ENCODE measurements around the gene RHBDF2. TPM values are rescaled to one million over a fixed set of nuclear protein-coding genes. Genes with fewer than 3 reads are reported as not detected.
"Not testable (repeated sequence)": the region's sequence is repeated elsewhere in the genome, so short reads cannot be mapped to it uniquely, and the experiment has no call there.

RHBDF2 gene
- total RNA-seq, 1 experiment from 2014 or later: 33.0 TPM

- TF ChIP-seq GABPB1 (CRISPR knock-in tag; IDR thresholded peaks at IDR 0.05): peak; percentile 29; the same call in 1 of the 2 replicates
Measured at GRCh38 chr17:76527430-76528111, 26.3 kb upstream of the RHBDF2 start (continued).

- H3K36me3 Mint-ChIP-seq; POLR2A ChIA-PET; H3K4me3 Mint-ChIP-seq; H3K9me3 Mint-ChIP-seq; DNase-seq (ENCODE audit: low spot score); H3K27ac Mint-ChIP-seq; ATAC-seq: not testable (repeated sequence)
- H3K4me1 Mint-ChIP-seq: peaks cover 27% of the 10 kb centered on the region
- CTCF ChIA-PET: interaction anchor here (0.8 to 2.9 kb wide), 14 partner anchors 10 to 164 kb away, joined by 3 to 23 read pairs (median 8); partner anchors contain the start of genes CYGB and PRCD
- H3K27me3 Mint-ChIP-seq (ENCODE audit: low read depth): peaks cover 19% of the 10 kb centered on the region
Measured at GRCh38 chr17:76527016-76527415, 25.8 kb upstream of the RHBDF2 start.

- H3K27ac Mint-ChIP-seq; ATAC-seq; H3K36me3 Mint-ChIP-seq; DNase-seq (ENCODE audit: low spot score); H3K4me3 Mint-ChIP-seq; H3K9me3 Mint-ChIP-seq: not testable (repeated sequence)
- H3K27me3 Mint-ChIP-seq (ENCODE audit: low read depth): peaks cover 20% of the 10 kb centered on the region
- peaks cover 27% of the 10 kb centered on the region for H3K4me1 Mint-ChIP-seq
- CTCF ChIA-PET: interaction anchor here (0.7 to 4.6 kb wide), 8 partner anchors 12 to 156 kb away, joined by 3 to 123 read pairs (median 8); partner anchors contain the start of genes CYGB and PRCD
- POLR2A ChIA-PET: interaction anchor here (0.7 kb wide), 1 partner anchor 116 kb away, joined by 4 read pairs; no protein-coding TSS in a partner anchor
Measured at GRCh38 chr17:76525513-76525833, 24.2 kb upstream of the RHBDF2 start.

GRCh38 chr17:76524598-76525512 is 23.6 kb upstream of the RHBDF2 start:
- ChIA-PET CTCF (interaction anchor here (0.5 to 4.6 kb wide), 10 partner anchors 12 to 157 kb away, joined by 3 to 123 read pairs (median 4); partner anchors contain the start of genes CYGB and PRCD), POLR2A (no interaction called here)
- Mint-ChIP-seq H3K36me3 (no peaks in the 10 kb centered on the region), H3K27ac (0 out of 2 replicates have a peak overlapping the region, but pooled peaks have one; percentile 46), H3K27me3 (ENCODE audit: low read depth) (peaks cover 23% of the 10 kb centered on the region), H3K4me1 (peaks cover 21% of the 10 kb centered on the region), H3K4me3 (no peak overlapping the region), H3K9me3 (no peaks in the 10 kb centered on the region)
- DNase-seq (ENCODE audit: low spot score): no peak
- TF ChIP-seq GABPB1 (CRISPR knock-in tag; IDR thresholded peaks at IDR 0.05) (peak; percentile 36), ATF3 (CRISPR knock-in tag; conservative IDR thresholded peaks at IDR 0.05) (no peak)
- ATAC-seq: no peak

GRCh38 chr17:76523084-76524037 is 22.1 kb upstream of the RHBDF2 start:
- H3K27ac Mint-ChIP-seq: no peak overlapping the region
- H3K4me1 Mint-ChIP-seq: peaks cover 21% of the 10 kb centered on the region
- peaks cover 24% of the 10 kb centered on the region for H3K27me3 Mint-ChIP-seq (ENCODE audit: low read depth)
- DNase-seq (ENCODE audit: low spot score): peak; percentile 88
- peak; percentile 79 for ATAC-seq
- no peaks in the 10 kb centered on the region for H3K36me3 Mint-ChIP-seq
- POLR2A ChIA-PET: interaction anchor here (0.5 to 0.7 kb wide), 3 partner anchors 148 to 168 kb away, joined by 3 read pairs; no protein-coding TSS in a partner anchor
- CTCF ChIA-PET: interaction anchor here (0.5 to 4.6 kb wide), 97 partner anchors 10 to 1621 kb away, joined by 3 to 123 read pairs (median 4); partner anchors contain the start of genes AANAT, CYGB, JMJD6 and METTL23
- no peaks in the 10 kb centered on the region for H3K9me3 Mint-ChIP-seq
- H3K4me3 Mint-ChIP-seq: peak overlapping the region; percentile 29; the same call in 1 of the 2 replicates
- TF ChIP-seq NFYB (CRISPR knock-in tag; conservative IDR thresholded peaks at IDR 0.05; ENCODE audit: low read depth): no peak
- peak; percentile 99 for TF ChIP-seq CTCF (IDR thresholded peaks at IDR 0.05)
- TF ChIP-seq HMGXB4 (CRISPR knock-in tag; IDR thresholded peaks at IDR 0.05): peak; percentile 83
- no peak for TF ChIP-seq ARID4B (CRISPR knock-in tag; IDR thresholded peaks at IDR 0.05; ENCODE audit: borderline replicate concordance)
- peak; percentile 29; the same call in 1 of the 2 replicates for TF ChIP-seq MAX (CRISPR knock-in tag; IDR thresholded peaks at IDR 0.05)

Measured in WTC11 (cell line).